SKM-1 (cell line): ENCODE results near the gene SMC1B.
A peak's percentile ranks its signal among the peaks of the same experiment; 100 is the strongest.

Experiments used
- DNase-seq: peaks from one replicate; lab custom pipeline; 2025; ENCODE audit not compliant: unreplicated experiment; lab: John Stamatoyannopoulos, UW

SMC1B gene

GRCh38 chr22:45322873-45323525, 90.4 kb downstream of the SMC1B start:
- DNase-seq: no peak

DNA sequence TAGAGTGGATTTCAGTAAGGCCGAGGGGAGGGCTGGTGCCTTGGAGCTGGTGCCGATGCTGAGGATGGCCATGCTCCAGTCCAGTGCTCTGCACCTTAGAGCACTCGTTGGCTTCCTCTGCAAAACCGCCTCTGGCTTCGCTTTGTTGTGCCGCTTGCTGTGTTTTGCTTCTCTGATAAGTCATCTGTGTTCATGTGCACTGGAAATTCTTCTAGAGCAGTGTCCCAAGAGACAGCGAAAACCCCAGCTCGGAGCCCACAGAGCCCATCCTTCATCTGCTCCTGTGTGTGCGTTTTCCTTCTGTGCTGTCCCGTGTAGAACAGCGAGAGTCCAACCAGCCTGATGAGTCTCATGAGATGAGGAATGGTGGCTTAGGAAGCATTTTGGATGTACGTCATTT, 91.6 kb downstream of the SMC1B start:
- no peak for DNase-seq

DNA sequence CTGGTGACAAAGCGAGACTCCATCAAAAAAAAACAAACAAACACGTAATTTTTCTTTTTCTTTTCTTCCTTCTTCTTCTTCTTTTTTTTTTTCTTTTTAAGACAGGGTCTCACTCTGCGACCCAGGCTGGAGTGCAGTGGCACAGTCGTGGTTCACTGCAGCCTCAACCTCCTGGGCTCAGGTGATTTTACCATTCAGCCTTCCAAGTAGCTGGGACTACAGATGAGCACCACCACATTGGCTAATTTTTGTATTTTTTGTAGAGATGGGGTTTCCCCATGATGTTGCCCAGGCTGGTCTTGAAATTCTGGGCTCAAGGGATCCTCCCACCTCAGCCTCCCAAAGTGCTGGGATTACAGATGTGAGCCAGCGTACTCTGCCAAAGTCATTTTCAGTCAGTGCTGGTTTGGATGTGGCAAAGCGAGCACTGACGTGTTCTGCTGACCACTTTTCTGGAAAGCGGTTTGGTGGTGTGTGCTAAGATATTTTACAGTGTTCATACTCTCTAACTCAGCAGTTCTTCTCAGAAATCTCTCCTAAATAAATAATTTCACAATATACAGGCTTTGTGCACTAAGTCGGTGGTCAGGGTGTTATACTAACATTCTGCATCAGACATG, 92.9 kb downstream of the SMC1B start:
- DNase-seq: no peak

GRCh38 chr22:45319324-45319685, 94.1 kb downstream of the SMC1B start:
- no peak for DNase-seq

DNA sequence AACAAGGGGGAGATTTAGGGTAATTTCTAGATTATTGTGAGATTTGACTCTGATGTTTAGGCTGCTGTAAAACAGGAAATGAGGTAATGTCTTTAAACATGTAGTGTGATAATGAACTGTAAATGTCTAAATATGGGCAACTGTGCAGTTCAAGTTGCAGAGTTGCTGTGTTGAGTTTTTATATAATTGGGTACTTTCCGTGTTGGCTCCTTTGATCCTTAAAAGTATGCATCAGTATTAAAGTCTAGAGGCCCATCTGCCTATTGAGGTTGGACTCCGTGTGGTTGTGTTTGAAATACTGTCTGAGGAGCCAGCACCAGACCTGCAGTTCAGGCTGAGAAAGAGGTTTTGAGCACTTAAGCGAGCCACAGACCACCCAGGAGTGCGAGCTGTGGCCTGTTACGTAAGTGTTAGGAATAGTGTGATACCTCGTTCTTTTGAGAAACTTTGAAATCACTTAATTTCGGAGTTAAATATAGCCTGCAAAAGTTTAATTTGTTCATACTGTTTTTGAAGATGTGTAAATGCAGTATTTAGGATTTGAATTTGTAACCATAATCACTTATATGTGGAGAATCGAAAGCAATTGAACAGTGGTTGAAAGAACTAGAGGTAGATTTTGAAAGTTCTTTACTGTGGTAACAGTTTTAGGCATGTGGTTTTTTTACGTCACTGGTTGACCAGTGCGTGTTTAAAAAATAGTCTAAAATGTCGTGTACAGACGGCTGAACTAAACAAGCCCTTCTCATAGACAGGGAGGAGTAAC, 94.7 kb downstream of the SMC1B start:
- no peak for DNase-seq

GRCh38 chr22:45318168-45318557, 95.2 kb downstream of the SMC1B start:
- DNase-seq: no peak

- no peak for DNase-seq
Observed at GRCh38 chr22:45317551-45318167, 95.7 kb downstream of the SMC1B start.

DNA sequence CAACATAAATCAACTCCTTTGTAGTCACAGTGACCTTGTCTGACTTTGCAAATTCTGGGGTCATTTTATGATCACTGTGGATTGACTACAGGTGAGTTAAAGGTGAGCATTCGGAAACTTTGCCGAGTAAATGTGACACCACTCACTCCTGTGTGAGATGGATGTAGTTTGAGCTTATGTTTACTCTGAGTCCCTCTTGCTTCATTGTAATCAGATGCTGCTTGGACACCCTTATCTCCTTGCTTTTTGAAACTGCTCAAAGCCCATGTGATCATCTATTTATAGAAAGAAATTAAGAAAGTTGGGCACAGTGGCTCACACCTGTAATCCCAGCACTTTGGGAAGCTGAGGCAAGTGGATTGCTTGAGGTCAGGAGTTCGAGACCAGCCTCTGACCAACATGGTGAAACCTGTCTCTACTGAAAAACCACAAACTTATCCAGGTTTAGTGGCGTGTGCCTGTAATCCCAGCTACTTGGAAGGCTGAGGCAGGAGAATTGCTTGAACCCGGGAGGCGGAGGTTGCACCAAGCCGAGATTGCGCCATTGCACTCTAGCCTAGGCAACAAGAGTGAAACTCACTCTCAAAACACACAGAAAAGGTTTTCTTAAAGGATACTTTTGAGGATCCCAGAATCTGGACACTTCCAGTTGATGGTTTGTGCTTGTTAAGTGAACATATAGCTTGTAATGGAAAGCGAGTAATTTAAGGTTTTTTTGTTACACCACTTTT, 96.4 kb downstream of the SMC1B start:
- no peak for DNase-seq

DNA sequence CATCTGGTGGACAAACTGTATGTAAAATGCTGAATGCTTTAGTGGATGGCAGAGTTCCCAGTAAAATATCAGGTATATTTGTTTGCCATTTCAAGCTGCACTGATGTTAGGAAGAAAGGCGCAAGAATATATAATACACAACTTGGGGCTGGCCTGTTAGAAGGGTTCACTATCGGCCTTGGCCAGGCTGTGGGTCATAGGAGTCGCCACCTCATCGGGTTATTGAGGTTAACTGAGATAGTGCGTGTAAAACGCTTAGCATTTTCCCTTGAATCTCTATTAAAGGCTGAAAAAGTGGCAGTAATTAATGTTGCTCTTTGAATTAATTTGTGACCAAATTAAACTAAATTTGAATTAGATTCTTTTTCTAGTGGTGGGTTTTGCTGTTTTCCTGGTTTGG, 98.6 kb downstream of the SMC1B start:
- DNase-seq: no peak

DNA sequence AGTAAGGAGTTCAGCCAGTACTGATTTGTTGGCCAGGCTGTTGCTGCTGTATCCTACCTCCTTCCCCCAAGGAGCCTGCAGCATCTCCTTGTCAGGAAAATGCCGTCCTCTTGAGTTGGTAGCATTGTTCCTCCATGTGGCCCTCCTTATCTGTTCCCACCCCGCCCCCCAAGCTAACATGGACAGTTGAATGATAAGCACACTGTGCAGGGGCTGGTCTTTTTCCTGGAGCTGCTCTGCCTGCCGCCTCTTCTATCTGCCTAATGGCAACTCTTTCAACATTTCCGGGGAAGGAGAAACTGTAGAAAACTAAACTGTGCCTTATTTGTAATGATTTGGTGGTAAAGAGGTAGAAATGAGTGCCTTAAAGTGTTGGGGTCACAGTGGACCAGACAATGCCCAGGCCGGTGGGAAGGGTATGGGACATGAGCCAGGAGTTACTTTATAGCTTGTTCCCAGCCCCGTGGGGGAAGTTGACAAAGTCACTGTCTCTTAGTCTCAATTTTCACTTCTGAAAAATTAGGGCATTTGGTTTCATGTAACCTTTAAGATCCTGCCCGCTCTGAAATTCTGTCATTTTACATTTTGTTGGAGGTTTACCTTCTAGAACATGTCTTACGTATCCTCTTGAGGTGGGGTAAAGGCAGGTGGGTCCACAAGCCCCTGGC, 99.2 kb downstream of the SMC1B start:
- no peak for DNase-seq

DNA sequence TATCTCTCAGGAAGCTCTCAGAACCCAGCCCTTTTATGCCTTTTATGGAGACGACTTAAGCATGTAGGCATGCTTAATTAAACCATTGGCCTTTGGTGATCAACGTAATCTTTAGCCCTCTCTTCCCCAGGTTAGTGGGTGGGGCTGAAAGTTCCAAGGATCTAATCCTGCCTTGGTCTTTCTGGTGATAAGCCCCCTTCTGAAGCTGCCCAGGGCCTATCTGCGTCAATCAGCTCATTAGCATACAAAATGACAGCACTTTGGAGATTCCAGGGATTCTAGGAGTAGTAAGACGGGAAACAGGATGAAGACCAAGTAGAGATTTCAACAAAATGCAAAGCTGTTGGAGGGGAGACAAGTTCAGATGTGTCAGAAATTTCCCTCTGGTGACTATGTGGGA, 100.5 kb downstream of the SMC1B start:
- DNase-seq: no peak

- no peak for DNase-seq
Observed at GRCh38 chr22:45312415-45312814, 101.0 kb downstream of the SMC1B start.

- DNase-seq: no peak
Observed at GRCh38 chr22:45310977-45311531, 102.3 kb downstream of the SMC1B start.

- no peak for DNase-seq
Observed at GRCh38 chr22:45310331-45310976, 102.9 kb downstream of the SMC1B start.

GRCh38 chr22:45309422-45310227, 103.8 kb downstream of the SMC1B start, which contains the start of gene FAM118A:
Gene FAM118A (plus strand): TSS chr22:45309934. CDS start chr22:45322380, 12,446 bp downstream.
- peak; percentile 95 for DNase-seq

DNA sequence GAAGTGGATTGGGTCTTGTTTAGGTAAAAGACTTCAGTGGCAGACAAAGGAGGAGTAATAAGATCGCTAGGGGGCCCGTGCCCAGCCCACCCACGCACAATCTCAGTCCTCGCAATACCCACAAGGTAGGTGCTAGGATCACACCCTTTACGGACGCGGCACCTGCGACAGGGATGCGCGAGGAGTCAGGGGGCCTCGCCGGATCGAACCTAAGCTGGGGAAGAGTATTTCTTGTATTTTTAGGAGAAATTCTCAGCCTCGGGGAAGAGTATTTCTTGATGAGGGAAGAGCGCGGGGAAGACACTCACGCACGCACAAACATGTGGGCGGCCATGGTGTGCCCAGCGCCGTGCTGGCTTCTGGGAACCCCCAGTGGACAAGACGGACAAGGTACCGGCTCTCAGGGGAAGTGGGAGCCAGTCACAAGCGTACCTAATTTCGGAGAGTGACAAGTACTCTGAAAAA, 104.4 kb downstream of the SMC1B start:
- DNase-seq: no peak

DNA sequence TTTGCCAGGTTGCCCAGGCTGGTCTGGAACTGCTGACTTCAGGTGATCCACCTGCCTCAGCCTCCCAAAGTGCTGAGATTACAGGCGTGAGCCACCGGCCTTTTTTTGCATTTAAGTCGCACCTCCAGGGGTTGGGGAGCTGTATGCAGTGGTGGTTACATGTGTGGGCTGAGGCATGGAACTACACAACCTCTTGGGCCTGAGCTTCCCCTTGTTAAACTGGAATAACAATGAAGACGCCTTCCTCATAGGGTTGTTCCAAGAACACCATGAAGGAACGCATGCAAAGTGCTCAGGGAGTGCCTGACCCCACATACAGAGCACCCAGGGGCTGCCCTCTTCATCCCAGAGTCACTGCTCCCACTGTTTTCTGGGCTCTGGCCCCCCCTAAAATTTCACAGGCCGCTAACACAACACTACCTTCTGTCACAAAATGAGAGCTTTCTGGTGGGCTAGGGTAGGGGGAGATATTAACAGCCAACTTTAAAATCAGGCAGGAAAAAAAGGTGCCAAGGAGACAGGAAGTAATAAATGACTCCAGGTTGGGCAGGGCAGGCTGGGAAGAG, 104.9 kb downstream of the SMC1B start:
- no peak for DNase-seq

DNA sequence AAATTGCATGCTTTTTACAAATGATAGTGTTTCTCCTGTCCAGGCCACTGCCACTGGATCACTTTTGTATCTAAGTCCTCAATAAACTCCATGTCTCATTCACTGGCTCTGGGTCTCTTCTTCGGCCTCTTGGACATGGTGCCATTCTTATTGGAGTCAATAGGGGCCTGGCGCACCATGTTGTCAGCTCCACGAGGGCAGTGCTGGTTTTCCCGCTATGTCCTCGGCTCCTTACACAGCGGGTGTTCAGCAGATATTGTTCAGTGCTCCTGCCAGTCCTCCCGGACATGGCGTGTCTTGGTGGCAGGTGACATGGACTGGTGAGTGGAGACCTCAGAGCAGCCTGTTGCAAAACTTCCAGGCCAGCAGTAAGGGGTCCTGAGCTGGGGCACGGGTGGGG, 107.3 kb downstream of the SMC1B start:
- no peak for DNase-seq
